Left kidney (tissue), 2 donors: ENCODE measurements around the gene SIX2. TPM values are rescaled to one million over a fixed set of nuclear protein-coding genes. Genes with fewer than 3 reads are reported as not detected.
A peak's percentile ranks its signal among the peaks of the same experiment; 100 is the strongest.

Source experiments
- DNase-seq: peaks from one replicate; pipeline ENCODE4 v3.0.0-alpha.2; 2013
- polyA plus RNA-seq: library from polyadenylated mRNA; unstranded; fragments of 120-200 nt; gene quantifications from one replicate; pipeline ENCODE4 v1.2.1, GENCODE V29; 2013; ENCODE audit not compliant: insufficient read length

The SIX2 gene
- polyA plus RNA-seq, 1 donor: 22.6 TPM

GRCh38 chr2:45003579-45004551 is 5.4 kb downstream of the SIX2 start:
- no peak for DNase-seq

- DNase-seq: no peak
These were observed 6.6 kb downstream of the SIX2 start for GRCh38 chr2:45002686-45003085.

- no peak for DNase-seq
These were observed 7.3 kb downstream of the SIX2 start for GRCh38 chr2:45001869-45002385.

- no peak for DNase-seq
These were observed 8.1 kb downstream of the SIX2 start for GRCh38 chr2:45000921-45001868.

- no peak for DNase-seq
These were observed 8.8 kb downstream of the SIX2 start for GRCh38 chr2:45000341-45000901.

GRCh38 chr2:44999540-44999939 is 9.7 kb downstream of the SIX2 start:
- no peak for DNase-seq

- DNase-seq: no peak
These were observed 11.3 kb downstream of the SIX2 start for GRCh38 chr2:44997963-44998362.

GRCh38 chr2:44996356-44996755 is 12.9 kb downstream of the SIX2 start:
- DNase-seq: no peak

- DNase-seq: no peak
These were observed 14.9 kb downstream of the SIX2 start for GRCh38 chr2:44994377-44994776.

GRCh38 chr2:44989176-44989575 is 20.1 kb downstream of the SIX2 start:
- DNase-seq: no peak

GRCh38 chr2:44983836-44984604 is 25.2 kb downstream of the SIX2 start:
- no peak for DNase-seq

- DNase-seq: peak; percentile 81
These were observed 27.5 kb downstream of the SIX2 start for GRCh38 chr2:44981714-44982108.

GRCh38 chr2:44980751-44981713 is 28.2 kb downstream of the SIX2 start:
- no peak for DNase-seq

- no peak for DNase-seq
These were observed 29.7 kb downstream of the SIX2 start for GRCh38 chr2:44979581-44979980.

- DNase-seq: no peak
These were observed 33.4 kb downstream of the SIX2 start for GRCh38 chr2:44975571-44976450.

- no peak for DNase-seq
These were observed 35.1 kb downstream of the SIX2 start for GRCh38 chr2:44974064-44974715.

- DNase-seq: no peak
These were observed 36.3 kb downstream of the SIX2 start for GRCh38 chr2:44972771-44973535.
